ENCODE measurements around the gene FAM78A. TPM values are rescaled to one million over a fixed set of nuclear protein-coding genes. Genes with fewer than 3 reads are reported as not detected.

The FAM78A gene
- polyA plus RNA-seq, 3 donors: 6.4 to 40.6 (median 7.2) TPM

GRCh38 chr9:131217331-131218031, 58.8 kb downstream of the FAM78A start:
- H3K27me3 ChIP-seq (ENCODE audit: control insufficient read depth in 2 of 2, insufficient read depth in 2 of 2, low read length in 2 of 2): no peaks in the 10 kb centered on the region
- Mint-ChIP-seq H3K9me3 (peaks cover 0 to 5% (median 2%) of the 10 kb centered on the region in 7 donors), H3K27ac (peak overlapping the region in 1 of 7 donors; percentile 20), H3K4me3 (no peak overlapping the region), H3K4me1 (peaks cover 6% of the 10 kb centered on the region), H3K36me3 (peaks cover 45 to 70% of the 10 kb centered on the region in 2 donors), H3K27me3 (ENCODE audit: low read depth in 3 of 3) (peaks cover 0 to 3% (median 0%) of the 10 kb centered on the region in 3 donors)
- intact Hi-C loops (cut with micrococcal nuclease): no loop called here
- H3K79me2 ChIP-seq (ENCODE audit: insufficient read depth, low read length): no peaks in the 10 kb centered on the region
- H3K36me3 ChIP-seq (replicated peaks in 1 of 2; ENCODE audit: control insufficient read depth in 1 of 2, insufficient read depth in 2 of 2, low read length in 2 of 2): peaks cover 23 to 81% of the 10 kb centered on the region in 2 donors
- H2AFZ ChIP-seq (ENCODE audit: insufficient read depth, low read depth, low read length, poor library complexity, severe bottlenecking): no peak overlapping the region
- no peak overlapping the region for H3K4me2 ChIP-seq (replicated peaks; ENCODE audit: extremely low read depth, low read length, poor library complexity, severe bottlenecking)
- no peak overlapping the region for H3K27ac ChIP-seq (ENCODE audit: low read depth in 1 of 2, low read length in 2 of 2)
- no peak for TF ChIP-seq CTCF (IDR thresholded peaks at IDR 0.05)
- no peak overlapping the region for H3K9ac ChIP-seq (ENCODE audit: insufficient read depth, low read length, poor library complexity, severe bottlenecking)
- H3K4me1 ChIP-seq (ENCODE audit: control insufficient read depth in 1 of 2, insufficient read depth in 2 of 2, low read length in 2 of 2): no peaks in the 10 kb centered on the region
- no peak for DNase-seq
- no peak overlapping the region for H3K4me3 ChIP-seq (replicated peaks in 1 of 3; ENCODE audit: low read depth in 2 of 3, low read length in 3 of 3)
- WGBS (ENCODE audit: insufficient coverage): 100% methylated on average over 1 of the region's 6 CpGs
- peaks cover under 1% of the 10 kb centered on the region in 2 donors for H3K9me3 ChIP-seq (replicated peaks in 1 of 2; ENCODE audit: control insufficient read depth in 1 of 2, insufficient read depth in 1 of 2, low read length in 2 of 2)
- H4K20me1 ChIP-seq (ENCODE audit: insufficient read depth, low read length): no peaks in the 10 kb centered on the region

- intact Hi-C loops (cut with micrococcal nuclease): no loop called here
- Mint-ChIP-seq H3K4me1 (peaks cover 9% of the 10 kb centered on the region), H3K9me3 (peaks cover 6 to 11% (median 9%) of the 10 kb centered on the region in 7 donors), H3K27me3 (ENCODE audit: low read depth in 3 of 3) (peaks cover 0 to 3% (median 0%) of the 10 kb centered on the region in 3 donors), H3K4me3 (no peak overlapping the region), H3K27ac (no peak overlapping the region), H3K36me3 (peaks cover 50 to 72% of the 10 kb centered on the region in 2 donors)
- H3K4me1 ChIP-seq (ENCODE audit: control insufficient read depth in 1 of 2, insufficient read depth in 2 of 2, low read length in 2 of 2): no peaks in the 10 kb centered on the region
- no peak for TF ChIP-seq CTCF (IDR thresholded peaks at IDR 0.05)
- no peak overlapping the region for H3K9ac ChIP-seq (ENCODE audit: insufficient read depth, low read length, poor library complexity, severe bottlenecking)
- 60% methylated on average over 3 of the region's 4 CpGs for WGBS (ENCODE audit: insufficient coverage)
- no peak overlapping the region for H3K4me2 ChIP-seq (replicated peaks; ENCODE audit: extremely low read depth, low read length, poor library complexity, severe bottlenecking)
- no peaks in the 10 kb centered on the region for H3K79me2 ChIP-seq (ENCODE audit: insufficient read depth, low read length)
- peaks cover 23 to 88% of the 10 kb centered on the region in 2 donors for H3K36me3 ChIP-seq (replicated peaks in 1 of 2; ENCODE audit: control insufficient read depth in 1 of 2, insufficient read depth in 2 of 2, low read length in 2 of 2)
- H2AFZ ChIP-seq (ENCODE audit: insufficient read depth, low read depth, low read length, poor library complexity, severe bottlenecking): no peak overlapping the region
- peaks cover 7 to 8% of the 10 kb centered on the region in 2 donors for H3K9me3 ChIP-seq (replicated peaks in 1 of 2; ENCODE audit: control insufficient read depth in 1 of 2, insufficient read depth in 1 of 2, low read length in 2 of 2)
- no peak overlapping the region for H3K4me3 ChIP-seq (replicated peaks in 1 of 3; ENCODE audit: low read depth in 2 of 3, low read length in 3 of 3)
- H3K27me3 ChIP-seq (ENCODE audit: control insufficient read depth in 2 of 2, insufficient read depth in 2 of 2, low read length in 2 of 2): no peaks in the 10 kb centered on the region
- no peak for DNase-seq
- no peaks in the 10 kb centered on the region for H4K20me1 ChIP-seq (ENCODE audit: insufficient read depth, low read length)
- no peak overlapping the region for H3K27ac ChIP-seq (ENCODE audit: low read depth in 1 of 2, low read length in 2 of 2)
Observed at GRCh38 chr9:131216806-131217205, 59.5 kb downstream of the FAM78A start.
